Lower leg skin (tissue), 3 donors: ENCODE results near the gene POLQ.

Source experiments
- CTCF ChIP-seq, 3 donors: fragments of 450-650 bp; IDR thresholded peaks; one replicate each; pipeline ENCODE4 v1.5.1; 2016; ENCODE audit warnings: antibody characterized with exemption in 3 of 3, mild to moderate bottlenecking in 3 of 3, moderate library complexity in 2 of 3
- POLR2A ChIP-seq, 2 donors: fragments of 450-650 bp; IDR thresholded peaks; one replicate each; pipeline ENCODE4 v1.6.1; 2016 to 2017; ENCODE audit warnings: antibody characterized with exemption in 2 of 2, mild to moderate bottlenecking in 1 of 2, moderate library complexity in 1 of 2

GRCh38 chr3:121567649-121568048 lies 21.9 kb upstream of the POLQ start, which contains the start of gene ARGFX:
- TF ChIP-seq CTCF (IDR thresholded peaks at IDR 0.05) (no peak), POLR2A (IDR thresholded peaks at IDR 0.05) (no peak)
